Liver (tissue), 3 donors: Measurements from ENCODE around the gene MXD3.

Experiments
- EGR1 ChIP-seq, 2 donors: IDR thresholded peaks; 2 replicates each; pipeline ENCODE4 v1.6.1; 2016 to 2018; ENCODE audit warnings: antibody characterized with exemption in 2 of 2, low read depth in 2 of 2
- GABPA ChIP-seq, 2 donors: IDR thresholded peaks in 1 of 2; conservative IDR thresholded peaks in 1 of 2; 2 replicates each; pipeline ENCODE4 v1.6.1; 2016; ENCODE audit warnings: antibody characterized with exemption in 2 of 2, mild to moderate bottlenecking in 1 of 2, moderate library complexity in 1 of 2
- REST ChIP-seq: IDR thresholded peaks from 2 replicates; pipeline ENCODE4 v1.6.1; 2016; ENCODE audit warnings: antibody characterized with exemption, mild to moderate bottlenecking
- SP1 ChIP-seq: IDR thresholded peaks from 2 replicates; pipeline ENCODE4 v1.6.1; 2018; ENCODE audit warnings: antibody characterized with exemption, mild to moderate bottlenecking
- TAF1 ChIP-seq: conservative IDR thresholded peaks from 2 replicates; pipeline ENCODE4 v1.6.1; 2016; ENCODE audit warnings: antibody characterized with exemption, mild to moderate bottlenecking
- TF ChIP-seq, protein P1 (sequence below): fragments of 150-350 bp; IDR thresholded peaks from 2 replicates; pipeline ENCODE4 v1.5.1; 2017; ENCODE audit warnings: improper control_type of control experiment, low read depth, low read length; ENCODE audit not compliant: missing input control
- TF ChIP-seq, protein P2 (sequence below): IDR thresholded peaks from 2 replicates; pipeline ENCODE4 v1.6.1; 2016; ENCODE audit warnings: antibody characterized with exemption
- donor health status: healthy.
- donor health status: healthy.

GRCh38 chr5:177293819-177294581 is 17.7 kb downstream of the MXD3 start:
- TF ChIP-seq SP1 = no peak
- TF ChIP-seq, protein P1, sequence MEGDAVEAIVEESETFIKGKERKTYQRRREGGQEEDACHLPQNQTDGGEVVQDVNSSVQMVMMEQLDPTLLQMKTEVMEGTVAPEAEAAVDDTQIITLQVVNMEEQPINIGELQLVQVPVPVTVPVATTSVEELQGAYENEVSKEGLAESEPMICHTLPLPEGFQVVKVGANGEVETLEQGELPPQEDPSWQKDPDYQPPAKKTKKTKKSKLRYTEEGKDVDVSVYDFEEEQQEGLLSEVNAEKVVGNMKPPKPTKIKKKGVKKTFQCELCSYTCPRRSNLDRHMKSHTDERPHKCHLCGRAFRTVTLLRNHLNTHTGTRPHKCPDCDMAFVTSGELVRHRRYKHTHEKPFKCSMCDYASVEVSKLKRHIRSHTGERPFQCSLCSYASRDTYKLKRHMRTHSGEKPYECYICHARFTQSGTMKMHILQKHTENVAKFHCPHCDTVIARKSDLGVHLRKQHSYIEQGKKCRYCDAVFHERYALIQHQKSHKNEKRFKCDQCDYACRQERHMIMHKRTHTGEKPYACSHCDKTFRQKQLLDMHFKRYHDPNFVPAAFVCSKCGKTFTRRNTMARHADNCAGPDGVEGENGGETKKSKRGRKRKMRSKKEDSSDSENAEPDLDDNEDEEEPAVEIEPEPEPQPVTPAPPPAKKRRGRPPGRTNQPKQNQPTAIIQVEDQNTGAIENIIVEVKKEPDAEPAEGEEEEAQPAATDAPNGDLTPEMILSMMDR = no peak
- TF ChIP-seq GABPA (IDR thresholded peaks at IDR 0.05 in 1 of 2, conservative IDR thresholded peaks at IDR 0.05 in 1 of 2) = no peak
- no peak for TF ChIP-seq TAF1
- no peak for TF ChIP-seq EGR1 (IDR thresholded peaks at IDR 0.05; ENCODE audit: low read depth in 2 of 2)
- no peak for TF ChIP-seq REST
- TF ChIP-seq, protein P2, sequence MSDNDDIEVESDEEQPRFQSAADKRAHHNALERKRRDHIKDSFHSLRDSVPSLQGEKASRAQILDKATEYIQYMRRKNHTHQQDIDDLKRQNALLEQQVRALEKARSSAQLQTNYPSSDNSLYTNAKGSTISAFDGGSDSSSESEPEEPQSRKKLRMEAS = no peak
